HepG2 (cell line): Measurements from ENCODE around the gene FITM1. TPM values are rescaled to one million over a fixed set of nuclear protein-coding genes. Genes with fewer than 3 reads are reported as not detected.

Source experiments
- ASH2L ChIP-seq: fragments of 300-600, 200-600 bp; sonication (generic); IDR thresholded peaks from 2 replicates; pipeline ENCODE4 v1.7.0; 2017; ENCODE audit warnings: low read depth, mild to moderate bottlenecking, moderate library complexity, mixed read lengths, low read length; ENCODE audit not compliant: insufficient read length
- ATAD3A ChIP-seq: sonication (generic); formaldehyde crosslinking; IDR thresholded peaks from 2 replicates; pipeline ENCODE4 v1.4.0; 2020; ENCODE audit warnings: missing genetic modification reagents
- ATF7-NPFF ChIP-seq: sonication (generic); formaldehyde crosslinking; IDR thresholded peaks from 2 replicates; pipeline ENCODE4 v1.8.1; 2023; ENCODE audit warnings: mild to moderate bottlenecking, low read depth, missing genetic modification reagents, moderate library complexity
- CHD2 ChIP-seq: IDR thresholded peaks from 2 replicates; pipeline ENCODE4 v1.6.1; 2011; ENCODE audit warnings: low read depth, low read length, improper control_type of control experiment
- MTF2 ChIP-seq: sonication (generic); formaldehyde crosslinking; IDR thresholded peaks from 2 replicates; pipeline ENCODE4 v1.5.0; 2020; ENCODE audit warnings: missing genetic modification reagents, borderline replicate concordance
- MXD4 ChIP-seq: IDR thresholded peaks from 2 replicates; pipeline ENCODE4 v1.6.1; 2016; ENCODE audit warnings: mild to moderate bottlenecking, missing biosample characterization, missing genetic modification reagents
- NR2C2 ChIP-seq: sonication (generic); formaldehyde crosslinking; IDR thresholded peaks from 2 replicates; pipeline ENCODE4 v1.4.0; 2020; ENCODE audit warnings: missing genetic modification reagents, mild to moderate bottlenecking, moderate library complexity, borderline replicate concordance
- NR2F1 ChIP-seq, 2 experiments: fragments of 450-650 bp in 1 of 2; formaldehyde crosslinking in 1 of 2; IDR thresholded peaks; 2 replicates each; pipeline versions ENCODE4 v1.5.0 to v1.6.1; 2016 to 2020; ENCODE audit warnings: mild to moderate bottlenecking in 1 of 2, missing compliant biosample characterization in 1 of 2, missing genetic modification reagents in 1 of 2, moderate library complexity in 1 of 2
- SMARCE1 ChIP-seq: fragments of 450-650 bp; IDR thresholded peaks from 2 replicates; pipeline ENCODE4 v1.6.1; 2017; ENCODE audit warnings: borderline replicate concordance
- TBP ChIP-seq: sonication (generic); formaldehyde crosslinking; IDR thresholded peaks from 2 replicates; pipeline ENCODE4 v1.5.0; 2020; ENCODE audit warnings: missing genetic modification reagents
- ZBTB38 ChIP-seq: sonication (generic); formaldehyde crosslinking; IDR thresholded peaks from 2 replicates; pipeline ENCODE4 v1.5.1; 2020; ENCODE audit warnings: mild to moderate bottlenecking, missing genetic modification reagents
- ZFP41 ChIP-seq: sonication (generic); formaldehyde crosslinking; IDR thresholded peaks from 2 replicates; pipeline ENCODE4 v1.4.0; 2020; ENCODE audit warnings: mild to moderate bottlenecking, missing genetic modification reagents, borderline replicate concordance
- ZNF761 ChIP-seq: sonication (generic); formaldehyde crosslinking; conservative IDR thresholded peaks from 2 replicates; pipeline ENCODE4 v1.4.0; 2020; ENCODE audit warnings: mild to moderate bottlenecking, missing genetic modification reagents
- ZNF788 ChIP-seq: sonication (generic); formaldehyde crosslinking; IDR thresholded peaks from 2 replicates; pipeline ENCODE4 v1.5.0; 2020; ENCODE audit warnings: mild to moderate bottlenecking, missing genetic modification reagents, borderline replicate concordance
- ZSCAN9 ChIP-seq: IDR thresholded peaks from 2 replicates; pipeline ENCODE4 v1.6.1; 2016; ENCODE audit warnings: borderline replicate concordance
- polyA plus RNA-seq, 8 experiments: library from polyadenylated mRNA; depleted of rRNA in 3 of 8; stranded (reverse) in 7 of 8; unstranded in 1 of 8; fragments of >200 nt; fragmentation: Illumina TruSeq in 4 of 8; extraction: Trizol in 4 of 8; gene quantifications; 2 replicates each; pipeline versions ENCODE4 v1.2.1 to v1.2.3, GENCODE V29; 2011 to 2016; ENCODE audit warnings: low read depth in 4 of 8, missing spikeins in 1 of 8, mixed read lengths in 1 of 8; ENCODE audit not compliant: insufficient read depth in 1 of 8
- total RNA-seq, 5 experiments: library from RNA; depleted of rRNA; stranded (reverse); fragments of >200 nt; fragmentation: Illumina TruSeq; extraction: Trizol; gene quantifications; 2 replicates each; pipeline ENCODE4 v1.2.3, GENCODE V29; 2016; ENCODE audit warnings: low read depth in 1 of 5
- TF ChIP-seq, protein P1 (sequence below): sonication (generic); formaldehyde crosslinking; conservative IDR thresholded peaks from 2 replicates; pipeline ENCODE4 v1.4.0; 2020; ENCODE audit warnings: missing genetic modification reagents
- TF ChIP-seq, protein P2 (sequence below): sonication (generic); formaldehyde crosslinking; IDR thresholded peaks from 2 replicates; pipeline ENCODE4 v1.5.1; 2020; ENCODE audit warnings: missing genetic modification reagents, mild to moderate bottlenecking, borderline replicate concordance
- TF ChIP-seq, protein P3 (sequence below), 2 experiments: fragments of 450-650 bp in 1 of 2; sonication (generic) in 1 of 2; formaldehyde crosslinking in 1 of 2; IDR thresholded peaks; 2 replicates each; pipeline versions ENCODE4 v1.6.1 to v1.8.0; 2016 to 2022; ENCODE audit warnings: antibody characterized with exemption in 1 of 2, mild to moderate bottlenecking in 1 of 2, missing genetic modification reagents in 1 of 2

FITM1 gene
- total and polyA plus RNA-seq, 2 of the 13 experiments (the other 11 are each of a cell fraction or from before 2014, with no cell fraction given): 2.7 to 5.8 TPM

DNA sequence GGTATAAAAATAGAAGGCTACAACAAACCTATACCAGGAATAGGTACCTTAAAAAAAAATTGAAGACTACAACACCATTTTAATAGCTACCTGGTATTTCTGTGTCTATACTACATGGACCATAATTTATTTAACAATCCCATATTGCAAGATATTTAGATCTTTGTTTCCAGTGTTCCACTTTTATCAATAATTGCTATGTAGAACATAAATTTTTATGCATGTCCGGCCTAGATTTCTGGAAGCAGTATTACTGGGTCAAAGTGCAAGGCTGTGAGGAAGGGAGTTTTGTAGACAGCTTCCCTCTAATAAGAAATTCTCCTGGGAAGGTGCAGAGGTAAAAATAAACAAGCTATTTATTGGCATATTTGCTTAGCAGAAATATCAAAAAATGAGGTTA lies 19.9 kb upstream of the FITM1 start (continued):
- TF ChIP-seq, protein P1, sequence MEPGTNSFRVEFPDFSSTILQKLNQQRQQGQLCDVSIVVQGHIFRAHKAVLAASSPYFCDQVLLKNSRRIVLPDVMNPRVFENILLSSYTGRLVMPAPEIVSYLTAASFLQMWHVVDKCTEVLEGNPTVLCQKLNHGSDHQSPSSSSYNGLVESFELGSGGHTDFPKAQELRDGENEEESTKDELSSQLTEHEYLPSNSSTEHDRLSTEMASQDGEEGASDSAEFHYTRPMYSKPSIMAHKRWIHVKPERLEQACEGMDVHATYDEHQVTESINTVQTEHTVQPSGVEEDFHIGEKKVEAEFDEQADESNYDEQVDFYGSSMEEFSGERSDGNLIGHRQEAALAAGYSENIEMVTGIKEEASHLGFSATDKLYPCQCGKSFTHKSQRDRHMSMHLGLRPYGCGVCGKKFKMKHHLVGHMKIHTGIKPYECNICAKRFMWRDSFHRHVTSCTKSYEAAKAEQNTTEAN: no peak
- TF ChIP-seq ZNF761 (CRISPR knock-in tag) (no peak), NR2F1 (CRISPR knock-in tag; IDR thresholded peaks at IDR 0.05) (no peak), NR2C2 (no peak), ZBTB38 (CRISPR knock-in tag) (no peak), ZSCAN9 (no peak), ASH2L (no peak), CHD2 (no peak), ATF7-NPFF (CRISPR knock-in tag) (peak; percentile 73; the same call in 1 of the 2 replicates), MXD4 (CRISPR knock-in tag) (no peak; the same call in 1 of the 2 replicates), ZNF788 (CRISPR knock-in tag) (no peak), ZFP41 (CRISPR knock-in tag) (no peak), MTF2 (CRISPR knock-in tag) (peak; percentile 32; the same call in 1 of the 2 replicates), ATAD3A (CRISPR knock-in tag) (no peak), TBP (no peak), SMARCE1 (no peak)
- TF ChIP-seq, protein P2, sequence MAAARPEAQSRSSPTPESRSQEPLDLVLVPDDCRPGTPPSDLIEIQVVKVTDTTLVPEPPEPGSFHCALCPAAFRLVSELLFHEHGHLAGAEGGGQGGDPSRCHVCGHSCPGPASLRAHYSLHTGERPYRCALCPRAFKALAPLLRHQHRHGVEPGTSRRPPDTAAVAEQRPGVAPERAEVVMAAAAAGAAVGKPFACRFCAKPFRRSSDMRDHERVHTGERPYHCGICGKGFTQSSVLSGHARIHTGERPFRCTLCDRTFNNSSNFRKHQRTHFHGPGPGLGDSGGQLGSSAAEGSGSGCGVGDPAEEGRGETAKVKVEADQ (CRISPR knock-in tag): no peak
- TF ChIP-seq, protein P3, sequence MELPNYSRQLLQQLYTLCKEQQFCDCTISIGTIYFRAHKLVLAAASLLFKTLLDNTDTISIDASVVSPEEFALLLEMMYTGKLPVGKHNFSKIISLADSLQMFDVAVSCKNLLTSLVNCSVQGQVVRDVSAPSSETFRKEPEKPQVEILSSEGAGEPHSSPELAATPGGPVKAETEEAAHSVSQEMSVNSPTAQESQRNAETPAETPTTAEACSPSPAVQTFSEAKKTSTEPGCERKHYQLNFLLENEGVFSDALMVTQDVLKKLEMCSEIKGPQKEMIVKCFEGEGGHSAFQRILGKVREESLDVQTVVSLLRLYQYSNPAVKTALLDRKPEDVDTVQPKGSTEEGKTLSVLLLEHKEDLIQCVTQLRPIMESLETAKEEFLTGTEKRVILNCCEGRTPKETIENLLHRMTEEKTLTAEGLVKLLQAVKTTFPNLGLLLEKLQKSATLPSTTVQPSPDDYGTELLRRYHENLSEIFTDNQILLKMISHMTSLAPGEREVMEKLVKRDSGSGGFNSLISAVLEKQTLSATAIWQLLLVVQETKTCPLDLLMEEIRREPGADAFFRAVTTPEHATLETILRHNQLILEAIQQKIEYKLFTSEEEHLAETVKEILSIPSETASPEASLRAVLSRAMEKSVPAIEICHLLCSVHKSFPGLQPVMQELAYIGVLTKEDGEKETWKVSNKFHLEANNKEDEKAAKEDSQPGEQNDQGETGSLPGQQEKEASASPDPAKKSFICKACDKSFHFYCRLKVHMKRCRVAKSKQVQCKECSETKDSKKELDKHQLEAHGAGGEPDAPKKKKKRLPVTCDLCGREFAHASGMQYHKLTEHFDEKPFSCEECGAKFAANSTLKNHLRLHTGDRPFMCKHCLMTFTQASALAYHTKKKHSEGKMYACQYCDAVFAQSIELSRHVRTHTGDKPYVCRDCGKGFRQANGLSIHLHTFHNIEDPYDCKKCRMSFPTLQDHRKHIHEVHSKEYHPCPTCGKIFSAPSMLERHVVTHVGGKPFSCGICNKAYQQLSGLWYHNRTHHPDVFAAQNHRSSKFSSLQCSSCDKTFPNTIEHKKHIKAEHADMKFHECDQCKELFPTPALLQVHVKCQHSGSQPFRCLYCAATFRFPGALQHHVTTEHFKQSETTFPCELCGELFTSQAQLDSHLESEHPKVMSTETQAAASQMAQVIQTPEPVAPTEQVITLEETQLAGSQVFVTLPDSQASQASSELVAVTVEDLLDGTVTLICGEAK (IDR thresholded peaks at IDR 0.05): no peak
- TF ChIP-seq, protein P3 (CRISPR knock-in tag; IDR thresholded peaks at IDR 0.05): no peak
